ENCODE measurements around the gene AFAP1L1.

GRCh38 chr5:149310488-149310887 is 38.8 kb downstream of the AFAP1L1 start:
- TF ChIP-seq CTCF (IDR thresholded peaks at IDR 0.05) = no peak
- TF ChIP-seq POLR2A (IDR thresholded peaks at IDR 0.05) = no peak
